Activated B cell treated with CpG ODN at 0.5 μM for 24 hours (primary cell): ENCODE data around the gene VPS4B. TPM values are rescaled to one million over a fixed set of nuclear protein-coding genes. Genes with fewer than 3 reads are reported as not detected.

Experiments
- ATAC-seq: fragments of 200-7000 bp; cut with Tn5 transposase; one replicate; pipeline ENCODE4 v1.10.0; 2021; ENCODE audit warnings: low read depth, mild to moderate bottlenecking, moderate library complexity
- CTCF ChIA-PET: fragments of 350-600 bp; sonication (Branson Sonifier 250); formaldehyde crosslinking; loops from one replicate; lab custom pipeline; 2021; ENCODE audit warnings: antibody characterized with exemption; lab: Charles Lee
- POLR2A ChIA-PET: fragments of 350-600 bp; sonication (Branson Sonifier 250); formaldehyde crosslinking; loops from one replicate; lab custom pipeline; 2021; ENCODE audit warnings: antibody characterized with exemption; lab: Charles Lee
- DNase-seq: peaks from one replicate; pipeline ENCODE4 v3.0.0; 2022
- H3K27ac Mint-ChIP-seq: one replicate; pipeline ENCODE4 v1.8.0; 2020; ENCODE audit warnings: mixed read lengths
- H3K27me3 Mint-ChIP-seq: one replicate; pipeline ENCODE4 v1.8.0; 2021; ENCODE audit warnings: mixed read lengths
- H3K36me3 Mint-ChIP-seq: one replicate; pipeline ENCODE4 v1.8.0; 2021; ENCODE audit warnings: low read depth, mixed read lengths
- H3K4me1 Mint-ChIP-seq: one replicate; pipeline ENCODE4 v1.8.0; 2021; ENCODE audit warnings: mixed read lengths
- H3K4me3 Mint-ChIP-seq: one replicate; pipeline ENCODE4 v1.8.0; 2020; ENCODE audit warnings: mild to moderate bottlenecking, mixed read lengths
- H3K9me3 Mint-ChIP-seq: one replicate; pipeline ENCODE4 v1.8.0; 2020; ENCODE audit warnings: mixed read lengths
- intact Hi-C: fragments of 100-400 bp; cut with micrococcal nuclease; formaldehyde crosslinking; loops from one replicate; pipeline ENCODE4 v1.15.1; 2024
- total RNA-seq: library from RNA; stranded (reverse); gene quantifications from 2 replicates; pipeline ENCODE4 v1.2.3, GENCODE V29; 2022
- TF ChIP-seq, protein P1 (sequence below): fragments of 200-600 bp; IDR thresholded peaks from one replicate; pipeline ENCODE4 v1.8.0; 2022; ENCODE audit warnings: antibody characterized with exemption, mild to moderate bottlenecking

VPS4B gene
- total RNA-seq, 1 donor from 2014 or later, result 66.8 TPM

DNA sequence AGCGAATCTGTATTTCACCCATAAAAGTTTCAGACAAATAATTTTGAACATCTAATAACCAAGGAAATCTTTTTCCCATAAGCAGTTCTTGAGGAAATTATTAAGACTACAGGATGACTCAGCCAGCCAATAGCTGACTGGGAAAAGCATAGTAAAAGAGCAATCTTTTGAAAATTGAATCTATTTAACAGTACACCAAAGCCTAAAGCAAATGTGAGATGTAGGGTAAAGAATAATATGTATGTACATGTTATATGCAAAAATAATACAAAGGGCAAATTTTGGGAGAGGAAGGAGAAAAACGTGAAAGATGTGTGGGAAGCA is 42.7 kb downstream of the VPS4B start:
- no peak for DNase-seq
- peaks cover 13% of the 10 kb centered on the region for H3K36me3 Mint-ChIP-seq
- ChIA-PET CTCF (no interaction called here), POLR2A (interaction anchor here (0.7 kb wide), 1 partner anchor 239 kb away, joined by 4 read pairs; no protein-coding TSS in a partner anchor)
- H3K9me3 Mint-ChIP-seq, result peaks cover 11% of the 10 kb centered on the region
- H3K4me3 Mint-ChIP-seq, result no peak overlapping the region
- no peak for ATAC-seq
- H3K27ac Mint-ChIP-seq, result no peak overlapping the region
- intact Hi-C loops, result no loop called here
- peaks cover 8% of the 10 kb centered on the region for H3K4me1 Mint-ChIP-seq
- H3K27me3 Mint-ChIP-seq, result no peaks in the 10 kb centered on the region
- TF ChIP-seq, protein P1, sequence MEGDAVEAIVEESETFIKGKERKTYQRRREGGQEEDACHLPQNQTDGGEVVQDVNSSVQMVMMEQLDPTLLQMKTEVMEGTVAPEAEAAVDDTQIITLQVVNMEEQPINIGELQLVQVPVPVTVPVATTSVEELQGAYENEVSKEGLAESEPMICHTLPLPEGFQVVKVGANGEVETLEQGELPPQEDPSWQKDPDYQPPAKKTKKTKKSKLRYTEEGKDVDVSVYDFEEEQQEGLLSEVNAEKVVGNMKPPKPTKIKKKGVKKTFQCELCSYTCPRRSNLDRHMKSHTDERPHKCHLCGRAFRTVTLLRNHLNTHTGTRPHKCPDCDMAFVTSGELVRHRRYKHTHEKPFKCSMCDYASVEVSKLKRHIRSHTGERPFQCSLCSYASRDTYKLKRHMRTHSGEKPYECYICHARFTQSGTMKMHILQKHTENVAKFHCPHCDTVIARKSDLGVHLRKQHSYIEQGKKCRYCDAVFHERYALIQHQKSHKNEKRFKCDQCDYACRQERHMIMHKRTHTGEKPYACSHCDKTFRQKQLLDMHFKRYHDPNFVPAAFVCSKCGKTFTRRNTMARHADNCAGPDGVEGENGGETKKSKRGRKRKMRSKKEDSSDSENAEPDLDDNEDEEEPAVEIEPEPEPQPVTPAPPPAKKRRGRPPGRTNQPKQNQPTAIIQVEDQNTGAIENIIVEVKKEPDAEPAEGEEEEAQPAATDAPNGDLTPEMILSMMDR, result no peak

DNA sequence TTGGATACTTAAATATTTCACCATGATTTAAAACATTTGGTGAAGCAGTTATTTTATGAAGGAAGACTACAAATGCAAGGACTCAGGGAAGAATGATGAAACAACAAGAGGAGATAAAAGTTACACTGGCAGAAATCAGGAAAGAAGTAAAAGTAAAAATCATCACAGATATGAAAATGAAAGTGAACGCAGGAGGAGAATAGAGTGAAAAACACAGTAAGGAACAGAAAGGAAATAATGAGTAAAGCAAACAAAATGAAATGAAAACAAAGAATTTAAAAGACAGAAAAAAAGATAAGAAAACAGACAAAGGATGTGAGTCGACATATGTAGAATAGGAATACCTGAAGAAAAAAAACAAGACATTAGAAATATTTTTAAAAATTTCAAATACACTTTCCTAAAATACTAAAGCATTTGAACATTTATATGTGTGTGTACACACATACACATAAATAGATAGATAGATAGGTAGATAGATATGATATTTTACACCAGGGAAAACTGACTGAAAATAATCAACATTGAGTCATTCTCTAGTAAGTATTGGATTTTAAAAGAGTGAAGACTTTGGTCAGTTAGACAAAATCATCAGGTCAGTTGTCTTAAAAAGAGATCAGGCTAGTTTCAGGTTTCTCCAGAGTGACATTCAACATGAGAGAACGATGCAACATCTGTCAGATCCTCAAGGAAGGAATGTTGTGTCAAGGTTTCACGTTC is 43.2 kb downstream of the VPS4B start:
- ChIA-PET POLR2A (no interaction called here), CTCF (no interaction called here)
- ATAC-seq (no peak), DNase-seq (no peak)
- Mint-ChIP-seq H3K4me1 (peaks cover 8% of the 10 kb centered on the region), H3K36me3 (peaks cover 13% of the 10 kb centered on the region), H3K27ac (no peak overlapping the region), H3K4me3 (no peak overlapping the region), H3K9me3 (peaks cover 11% of the 10 kb centered on the region), H3K27me3 (no peaks in the 10 kb centered on the region)
- TF ChIP-seq, protein P1, result no peak
- intact Hi-C loops, result no loop called here

GRCh38 chr18:63377275-63377980 is 44.8 kb downstream of the VPS4B start:
- Mint-ChIP-seq H3K27ac (no peak overlapping the region), H3K36me3 (no peaks in the 10 kb centered on the region), H3K4me1 (peaks cover 8% of the 10 kb centered on the region), H3K4me3 (no peak overlapping the region), H3K27me3 (no peaks in the 10 kb centered on the region), H3K9me3 (peaks cover 6% of the 10 kb centered on the region)
- TF ChIP-seq, protein P1, result no peak
- ATAC-seq, result no peak
- POLR2A ChIA-PET, result no interaction called here
- CTCF ChIA-PET, result no interaction called here
- intact Hi-C loops, result no loop called here
- no peak for DNase-seq

DNA sequence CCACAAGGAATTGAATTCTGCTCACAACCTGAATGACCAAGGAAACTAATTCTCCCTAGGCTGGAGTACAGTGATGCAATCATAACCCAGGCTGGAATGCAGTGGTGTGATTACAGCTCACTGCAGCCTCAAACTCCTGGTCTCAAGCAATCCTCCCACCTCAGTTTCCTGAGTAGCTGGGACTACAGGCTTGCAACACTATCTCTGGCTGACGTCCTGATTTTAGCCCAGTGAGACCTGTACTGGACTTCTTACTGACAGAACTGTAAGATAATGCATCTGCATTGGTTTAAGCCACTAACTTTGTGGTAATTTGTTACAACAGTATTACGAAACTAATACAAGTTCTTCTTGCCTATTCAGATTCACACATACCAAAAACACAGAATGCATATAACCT is 45.7 kb downstream of the VPS4B start:
- Mint-ChIP-seq H3K27me3 (no peaks in the 10 kb centered on the region), H3K9me3 (peaks cover 6% of the 10 kb centered on the region), H3K27ac (no peak overlapping the region), H3K4me3 (no peak overlapping the region), H3K4me1 (peaks cover 8% of the 10 kb centered on the region), H3K36me3 (no peaks in the 10 kb centered on the region)
- DNase-seq (no peak), ATAC-seq (no peak)
- intact Hi-C loops, result no loop called here
- POLR2A ChIA-PET, result no interaction called here
- CTCF ChIA-PET, result no interaction called here
- TF ChIP-seq, protein P1, result no peak

- CTCF ChIA-PET, result no interaction called here
Measured at GRCh38 chr18:63374540-63374939, 47.7 kb downstream of the VPS4B start.

More at GRCh38 chr18:63374540-63374939, 47.7 kb downstream of the VPS4B start:
- no peaks in the 10 kb centered on the region for H3K27me3 Mint-ChIP-seq
- H3K4me3 Mint-ChIP-seq, result no peak overlapping the region
- no peaks in the 10 kb centered on the region for H3K36me3 Mint-ChIP-seq
- POLR2A ChIA-PET, result interaction anchor here (0.7 kb wide), 1 partner anchor 975 kb away, joined by 8 read pairs; no protein-coding TSS in a partner anchor
- DNase-seq (no peak), ATAC-seq (no peak)
- peaks cover 8% of the 10 kb centered on the region for H3K4me1 Mint-ChIP-seq
- no peak overlapping the region for H3K27ac Mint-ChIP-seq
- intact Hi-C loops, result no loop called here
- TF ChIP-seq, protein P1, result no peak
- peaks cover 6% of the 10 kb centered on the region for H3K9me3 Mint-ChIP-seq
